Measurements from ENCODE around the gene TMEM221. TPM values are rescaled to one million over a fixed set of nuclear protein-coding genes. Genes with fewer than 3 reads are reported as not detected.
"Not testable (repeated sequence)": the region's sequence is repeated elsewhere in the genome, so short reads cannot be mapped to it uniquely, and the experiment has no call there.

The TMEM221 gene
- 1.3 TPM for polyA plus RNA-seq (ENCODE audit: insufficient read length)

GRCh38 chr19:17448131-17448967 is at the start of gene TMEM221:
Gene TMEM221 (minus strand): TSS chr19:17448668. CDS start chr19:17448462, 206 bp downstream.
- no peak for DNase-seq (ENCODE audit: low read depth)

DNA sequence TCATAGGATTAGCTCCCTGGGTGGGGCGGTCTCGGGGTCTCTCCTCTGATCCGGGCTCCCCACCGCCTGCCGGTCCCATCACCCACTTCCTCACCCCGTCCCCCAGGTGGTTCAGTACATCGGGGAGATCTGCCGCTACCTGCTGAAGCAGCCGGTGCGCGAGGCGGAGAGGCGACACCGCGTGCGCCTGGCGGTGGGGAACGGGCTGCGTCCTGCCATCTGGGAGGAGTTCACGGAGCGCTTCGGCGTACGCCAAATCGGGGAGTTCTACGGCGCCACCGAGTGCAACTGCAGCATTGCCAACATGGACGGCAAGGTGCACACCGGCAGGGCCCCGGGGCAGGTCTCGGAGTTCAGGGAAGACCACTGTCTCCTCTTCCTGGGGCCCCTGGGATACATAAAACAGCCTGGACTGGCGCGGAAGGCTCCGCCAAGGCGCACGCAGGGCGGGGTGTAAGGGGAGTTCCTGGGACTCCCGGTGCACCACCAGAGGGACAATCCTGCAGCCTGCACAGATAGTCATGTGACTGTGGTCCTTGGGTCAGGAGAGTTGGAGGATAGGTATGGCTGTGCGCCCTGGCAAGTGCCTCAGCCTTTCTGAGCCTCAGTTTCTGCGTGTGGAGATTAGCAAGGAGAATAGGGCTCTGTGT is 48.8 kb upstream of the TMEM221 start:
- DNase-seq (ENCODE audit: low read depth), result no peak

- DNase-seq (ENCODE audit: low read depth), result no peak
Observed at GRCh38 chr19:17496337-17496997, 48.0 kb upstream of the TMEM221 start.

- DNase-seq (ENCODE audit: low read depth), result no peak
Observed at GRCh38 chr19:17495639-17496296, 47.3 kb upstream of the TMEM221 start.

DNA sequence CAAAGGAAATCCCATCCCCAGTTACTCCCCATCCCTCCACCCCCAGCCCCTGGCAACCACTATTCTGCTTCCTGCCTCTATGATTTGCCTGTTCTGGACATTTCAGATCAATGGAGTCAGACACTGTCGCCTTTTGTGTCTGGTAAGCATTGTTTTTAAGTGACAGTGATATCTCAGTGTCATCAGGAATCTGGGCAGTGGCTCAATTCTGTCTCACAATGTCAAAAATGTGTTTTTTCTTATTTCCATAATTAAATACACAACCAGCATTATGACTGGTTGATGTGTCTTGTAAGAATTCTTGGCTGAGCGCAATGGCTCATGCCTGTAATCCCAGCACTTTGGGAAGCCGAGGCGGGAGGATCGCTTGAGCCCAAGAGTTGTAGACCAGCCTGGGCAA is 42.8 kb upstream of the TMEM221 start:
- DNase-seq (ENCODE audit: low read depth), result no peak

DNA sequence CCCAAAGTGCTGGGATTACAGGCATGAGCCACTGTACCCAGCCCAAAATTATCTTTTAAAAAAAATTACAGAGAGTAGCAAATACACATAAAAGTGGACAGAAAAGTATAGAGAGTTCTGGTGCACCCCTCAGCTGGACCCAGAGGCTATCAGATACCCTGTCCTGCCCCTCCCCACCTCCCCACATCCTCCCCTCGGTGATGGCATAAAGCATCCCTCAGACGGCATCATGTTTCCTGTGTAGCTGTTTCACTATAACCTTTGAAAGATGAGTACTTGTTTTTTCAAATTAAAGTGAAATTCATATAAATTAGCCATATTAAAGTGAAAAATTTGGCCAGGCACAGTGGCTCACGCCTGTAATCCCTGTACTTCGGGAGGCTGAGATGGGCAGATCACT is 41.9 kb upstream of the TMEM221 start:
- DNase-seq (ENCODE audit: low read depth), result no peak

DNA sequence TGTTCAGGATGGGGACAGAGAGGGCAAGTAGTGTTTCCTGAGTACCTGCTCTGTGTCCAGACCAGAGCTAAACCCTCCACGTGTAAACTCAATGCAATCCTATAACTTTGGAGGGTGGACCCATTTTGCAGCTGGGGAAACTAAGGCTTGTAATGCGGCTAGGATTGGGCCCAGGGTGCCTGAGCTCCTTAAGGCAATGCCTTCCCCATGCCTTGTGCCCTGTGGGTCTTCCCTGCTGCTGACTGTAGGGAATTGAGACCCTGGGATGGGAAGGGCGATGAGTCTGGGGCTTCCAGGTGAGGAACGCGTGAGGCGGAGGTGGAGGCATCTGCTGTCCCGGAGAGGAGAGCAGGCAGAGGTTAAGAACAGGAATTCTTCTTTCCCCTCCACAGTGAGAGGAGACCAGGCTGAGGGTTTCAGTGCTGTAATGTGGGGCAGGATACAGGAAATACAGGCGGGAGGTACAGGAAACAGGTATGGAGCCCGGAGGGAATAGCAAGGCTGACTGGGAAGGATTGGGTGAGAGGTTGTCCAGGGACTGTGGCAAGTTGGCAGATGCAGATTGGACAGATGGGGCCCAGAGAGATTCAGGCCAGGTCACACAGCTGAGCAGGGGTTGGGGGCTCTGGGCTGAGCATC is 41.0 kb upstream of the TMEM221 start:
- no peak for DNase-seq (ENCODE audit: low read depth)

DNA sequence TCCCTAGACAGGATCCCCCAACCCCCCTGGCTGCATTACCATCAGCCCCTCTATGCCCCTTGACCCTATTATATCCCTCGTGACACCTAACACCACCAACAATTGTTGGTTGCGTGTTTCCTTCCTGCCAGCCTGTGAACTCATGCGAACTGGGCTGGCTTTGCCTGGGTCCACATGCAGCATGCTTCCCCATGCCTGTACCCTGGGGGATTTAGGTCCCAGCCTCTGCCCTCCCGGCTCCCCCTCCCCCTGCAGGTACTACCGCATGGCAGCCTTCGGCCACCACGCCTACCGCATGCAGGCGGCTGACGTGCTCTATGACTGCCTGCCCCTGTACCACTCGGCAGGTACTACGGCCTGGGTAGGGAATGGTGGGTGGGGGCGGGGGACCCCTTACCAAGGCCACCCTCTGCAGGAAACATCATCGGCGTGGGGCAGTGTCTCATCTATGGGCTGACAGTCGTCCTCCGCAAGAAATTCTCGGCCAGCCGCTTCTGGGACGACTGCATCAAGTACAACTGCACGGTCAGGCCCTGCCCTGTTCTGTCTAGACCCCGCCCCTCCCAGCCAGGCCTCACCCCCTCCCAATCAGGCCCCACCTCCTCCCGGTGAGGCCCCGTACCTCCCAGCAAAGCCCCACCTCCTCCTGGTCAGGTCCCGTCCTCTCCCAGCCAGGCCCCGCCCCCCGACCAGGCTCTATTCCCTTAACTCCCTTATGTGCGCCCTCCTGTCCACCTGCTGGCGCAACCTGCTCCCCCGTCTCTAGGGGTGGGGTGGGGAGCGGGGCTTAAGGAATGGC is 40.3 kb upstream of the TMEM221 start:
- no peak for DNase-seq (ENCODE audit: low read depth)

DNA sequence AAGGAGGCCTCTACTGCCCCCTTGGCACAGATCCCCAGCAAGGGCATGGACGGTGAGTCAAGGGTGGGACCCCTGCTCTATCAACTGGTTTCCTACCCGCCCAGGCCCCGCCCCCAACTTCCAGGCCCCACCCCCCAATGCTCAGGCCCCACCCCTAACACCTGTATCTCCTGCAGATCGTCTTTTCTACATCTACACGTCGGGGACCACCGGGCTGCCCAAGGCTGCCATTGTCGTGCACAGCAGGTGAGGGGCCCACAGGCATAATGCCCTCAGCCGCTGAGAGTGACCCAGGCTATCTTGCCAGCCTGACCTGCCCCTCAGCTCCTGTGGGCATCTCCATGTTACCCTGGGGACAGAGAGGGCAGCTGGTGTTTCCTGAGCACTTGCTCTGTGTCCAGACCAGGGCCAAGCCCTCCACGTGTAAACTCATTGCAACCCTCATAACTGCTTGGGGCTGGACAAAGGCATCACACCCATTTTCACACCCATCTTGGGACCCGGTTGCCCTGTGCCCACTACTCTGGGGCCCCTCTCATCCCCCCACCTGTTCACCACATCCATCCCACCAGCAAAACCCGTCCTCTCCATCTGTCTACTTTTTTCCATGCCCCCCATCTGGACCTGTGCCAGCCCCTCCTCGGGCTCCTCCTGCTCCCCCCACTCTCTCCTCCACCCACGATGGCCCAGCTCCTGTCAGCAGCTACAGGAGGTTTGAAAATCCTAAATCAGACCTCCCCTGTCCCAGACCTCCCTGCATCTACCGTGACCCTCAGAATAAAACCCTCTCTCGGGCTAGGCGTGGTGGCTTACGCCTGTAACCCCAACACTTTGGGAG is 39.0 kb upstream of the TMEM221 start:
- DNase-seq (ENCODE audit: low read depth), result no peak

- no peak for DNase-seq (ENCODE audit: low read depth)
Observed at GRCh38 chr19:17486545-17487240, 38.2 kb upstream of the TMEM221 start.

GRCh38 chr19:17484520-17485185 is 36.2 kb upstream of the TMEM221 start:
- no peak for DNase-seq (ENCODE audit: low read depth)

GRCh38 chr19:17483605-17484002 is 35.1 kb upstream of the TMEM221 start:
- no peak for DNase-seq (ENCODE audit: low read depth)

- no peak for DNase-seq (ENCODE audit: low read depth)
Observed at GRCh38 chr19:17482877-17483604, 34.6 kb upstream of the TMEM221 start.

DNA sequence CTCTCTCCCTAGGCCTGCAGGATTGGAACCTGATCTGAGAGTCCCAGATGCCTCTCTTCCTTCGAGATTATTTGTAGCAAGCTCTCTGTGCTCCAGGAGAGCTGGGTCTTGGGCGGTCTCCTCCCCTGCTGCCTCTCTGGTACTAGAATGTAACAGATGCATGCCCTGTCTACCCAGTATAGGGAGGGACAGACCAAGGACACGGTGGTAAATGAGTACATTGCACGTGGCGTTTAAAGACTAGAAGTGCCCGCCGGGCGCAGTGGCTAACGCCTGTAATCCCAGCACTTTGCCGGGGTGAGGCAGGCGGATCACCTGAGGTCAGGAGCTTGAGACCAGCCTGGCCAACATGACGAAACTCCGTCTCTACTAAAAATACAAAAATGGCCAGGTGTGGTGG is 33.5 kb upstream of the TMEM221 start:
- no peak for DNase-seq (ENCODE audit: low read depth)

- DNase-seq (ENCODE audit: low read depth), result no peak
Observed at GRCh38 chr19:17479325-17479791, 30.9 kb upstream of the TMEM221 start.

GRCh38 chr19:17475541-17476115 is 27.2 kb upstream of the TMEM221 start:
- DNase-seq (ENCODE audit: low read depth), result no peak

GRCh38 chr19:17475011-17475540 is 26.6 kb upstream of the TMEM221 start:
- DNase-seq (ENCODE audit: low read depth), result not testable (repeated sequence)

All from forelimb muscle (tissue), 1 donor.